GM18519 (cell line): Measurements from ENCODE around the gene AGAP2.
"Not testable (repeated sequence)": the region's sequence is repeated elsewhere in the genome, so short reads cannot be mapped to it uniquely, and the experiment has no call there.

Source experiments
- ATAC-seq: cut with Tn5 transposase; IDR thresholded peaks from one replicate; pipeline ENCODE4 v1.9.1; 2021; ENCODE audit warnings: mild to moderate bottlenecking, moderate library complexity; ENCODE audit not compliant: unreplicated experiment, low FRiP score

The AGAP2 gene

GRCh38 chr12:57738661-57739237 lies at the start of gene AGAP2:
TSS of gene AGAP2 (minus strand) at chr12:57738742. CDS start at chr12:57738246, 496 bp downstream.
- ATAC-seq = no peak

- no peak for ATAC-seq
These were observed 45.3 kb upstream of the AGAP2 start for GRCh38 chr12:57783861-57784260.

GRCh38 chr12:57783466-57783801 lies 44.9 kb upstream of the AGAP2 start:
- ATAC-seq = no peak

- peak; percentile 49 for ATAC-seq
These were observed 44.3 kb upstream of the AGAP2 start, which contains the start of gene TSFM for GRCh38 chr12:57782608-57783465. TSS of gene TSFM (plus strand) at chr12:57782787. CDS start at chr12:57782802, 15 bp downstream.

GRCh38 chr12:57782243-57782607 lies 43.7 kb upstream of the AGAP2 start:
- ATAC-seq = no peak

GRCh38 chr12:57781801-57782200 lies 43.3 kb upstream of the AGAP2 start:
- ATAC-seq = no peak

GRCh38 chr12:57781244-57781643 lies 42.7 kb upstream of the AGAP2 start:
- ATAC-seq = no peak

GRCh38 chr12:57780284-57780897 lies 41.8 kb upstream of the AGAP2 start:
- no peak for ATAC-seq

- ATAC-seq = no peak
These were observed 41.2 kb upstream of the AGAP2 start for GRCh38 chr12:57779736-57780135.

- no peak for ATAC-seq
These were observed 39.4 kb upstream of the AGAP2 start for GRCh38 chr12:57777911-57778310.

GRCh38 chr12:57777367-57777766 lies 38.8 kb upstream of the AGAP2 start:
- no peak for ATAC-seq

GRCh38 chr12:57776247-57776587 lies 37.7 kb upstream of the AGAP2 start:
- ATAC-seq = no peak

- ATAC-seq = no peak
These were observed 37.2 kb upstream of the AGAP2 start for GRCh38 chr12:57775563-57776246.

- ATAC-seq = no peak
These were observed 36.5 kb upstream of the AGAP2 start for GRCh38 chr12:57775044-57775443.

- ATAC-seq = not testable (repeated sequence)
These were observed 36.1 kb upstream of the AGAP2 start for GRCh38 chr12:57774634-57775033.

- ATAC-seq = no peak
These were observed 34.1 kb upstream of the AGAP2 start, which contains the start of gene EEF1AKMT3 for GRCh38 chr12:57772429-57773322. TSS of gene EEF1AKMT3 (plus strand) at chr12:57772614. CDS start at chr12:57772725, 111 bp downstream.

GRCh38 chr12:57771873-57772428 lies 33.4 kb upstream of the AGAP2 start, which contains the start of gene METTL1:
TSS of gene METTL1 (minus strand) at chr12:57772105. CDS start at chr12:57772083, 22 bp downstream.
- peak; percentile 61 for ATAC-seq

- peak; percentile 56 for ATAC-seq
These were observed 32.8 kb upstream of the AGAP2 start for GRCh38 chr12:57771236-57771872.

GRCh38 chr12:57770734-57771133 lies 32.2 kb upstream of the AGAP2 start:
- ATAC-seq = no peak
